Neural cell (in vitro differentiated cells): ENCODE results near the gene UTP20. TPM values are rescaled to one million over a fixed set of nuclear protein-coding genes. Genes with fewer than 3 reads are reported as not detected.

Experiments
- H2AFZ ChIP-seq: fragments of 200-600, 300-800 bp; sonication (generic), shearing (Covaris generic); 2 replicates; pipeline ENCODE4 v1.6.0; 2014; ENCODE audit warnings: low read depth, mild to moderate bottlenecking, antibody characterized with exemption, low read length, moderate library complexity
- H3F3A ChIP-seq: fragments of 200-600 bp; shearing (Covaris generic); 2 replicates; pipeline ENCODE4 v1.6.1; 2016; ENCODE audit warnings: mild to moderate bottlenecking, moderate library complexity, mixed read lengths, antibody characterized with exemption, low read length; ENCODE audit not compliant: insufficient read depth, poor library complexity, severe bottlenecking
- H3K27ac ChIP-seq: fragments of 200-600, 300-800 bp; sonication (generic), shearing (Covaris generic); 2 replicates; pipeline ENCODE4 v1.5.1; 2014; ENCODE audit warnings: mild to moderate bottlenecking, low read length, moderate library complexity
- H3K27me3 ChIP-seq: fragments of 300-800, 200-600 bp; sonication (generic), shearing (Covaris generic); 2 replicates; pipeline ENCODE4 v1.6.0; 2014; ENCODE audit warnings: mild to moderate bottlenecking, low read depth, low read length, moderate library complexity; ENCODE audit not compliant: insufficient read depth
- H3K36me3 ChIP-seq: fragments of 300-800, 200-600 bp; sonication (generic), shearing (Covaris generic); 2 replicates; pipeline ENCODE4 v1.5.1; 2014; ENCODE audit warnings: mild to moderate bottlenecking, antibody characterized with exemption, low read length, moderate library complexity; ENCODE audit not compliant: insufficient read depth
- H3K4me2 ChIP-seq: fragments of 300-800, 200-600 bp; sonication (generic), shearing (Covaris generic); 2 replicates; pipeline ENCODE4 v1.6.0; 2014; ENCODE audit warnings: mild to moderate bottlenecking, low read length
- H3K4me3 ChIP-seq: fragments of 300-800, 200-600 bp; sonication (generic), shearing (Covaris generic); 2 replicates; pipeline ENCODE4 v1.5.1; 2014; ENCODE audit warnings: mild to moderate bottlenecking, low read length, moderate library complexity
- H3K79me2 ChIP-seq: fragments of 200-600 bp; shearing (Covaris generic); replicated peaks from 2 replicates; pipeline ENCODE4 v1.6.0; 2014; ENCODE audit warnings: mild to moderate bottlenecking, low read length, moderate library complexity; ENCODE audit not compliant: insufficient read depth
- H3K9ac ChIP-seq: fragments of 300-800, 200-600 bp; sonication (generic), shearing (Covaris generic); 2 replicates; pipeline ENCODE4 v1.6.1; 2016; ENCODE audit warnings: mild to moderate bottlenecking, low read length, mixed read lengths
- H3K9me2 ChIP-seq: fragments of 200-600 bp; shearing (Covaris generic); 2 replicates; pipeline ENCODE4 v1.6.1; 2016; ENCODE audit warnings: mild to moderate bottlenecking, low read length, mixed read lengths; ENCODE audit not compliant: insufficient read depth
- H3K9me3 ChIP-seq: fragments of 200-600, 300-800 bp; sonication (generic), shearing (Covaris generic); 2 replicates; pipeline ENCODE4 v1.6.1; 2016; ENCODE audit warnings: mild to moderate bottlenecking, mixed run types, low read length, moderate library complexity, mixed read lengths
- H4K20me1 ChIP-seq: fragments of 200-600 bp; shearing (Covaris generic); 2 replicates; pipeline ENCODE4 v1.6.1; 2016; ENCODE audit warnings: mild to moderate bottlenecking, mixed run types; ENCODE audit not compliant: insufficient read depth
- EP300 ChIP-seq: fragments of 450-650 bp; conservative IDR thresholded peaks from 2 replicates; pipeline ENCODE4 v1.6.1; 2014; ENCODE audit warnings: antibody characterized with exemption, mild to moderate bottlenecking, moderate library complexity; ENCODE audit not compliant: poor library complexity, severe bottlenecking
- EZH2 ChIP-seq: fragments of 200-600, 300-800 bp; shearing (Covaris generic), sonication (generic); IDR thresholded peaks from 2 replicates; pipeline ENCODE4 v1.6.1; 2014; ENCODE audit warnings: antibody characterized with exemption, low read length, borderline replicate concordance, mild to moderate bottlenecking; ENCODE audit not compliant: insufficient read depth, poor library complexity, severe bottlenecking
- MXI1 ChIP-seq: fragments of 450-650 bp; conservative IDR thresholded peaks from 2 replicates; pipeline ENCODE4 v1.6.1; 2014; ENCODE audit warnings: antibody characterized with exemption, mild to moderate bottlenecking; ENCODE audit not compliant: poor library complexity, severe bottlenecking
- POLR2AphosphoS5 ChIP-seq: IDR thresholded peaks from 2 replicates; pipeline ENCODE4 v1.6.1; 2012
- RAD21 ChIP-seq: fragments of 450-650 bp; conservative IDR thresholded peaks from 2 replicates; pipeline ENCODE4 v1.6.1; 2014; ENCODE audit warnings: antibody characterized with exemption, mild to moderate bottlenecking, moderate library complexity
- SMC3 ChIP-seq: fragments of 450-650 bp; conservative IDR thresholded peaks from 2 replicates; pipeline ENCODE4 v1.6.1; 2014; ENCODE audit warnings: antibody characterized with exemption, mild to moderate bottlenecking, moderate library complexity; ENCODE audit not compliant: poor library complexity
- TAF1 ChIP-seq: IDR thresholded peaks from 2 replicates; pipeline ENCODE4 v1.6.1; 2012; ENCODE audit warnings: low read depth
- polyA plus RNA-seq: library from polyadenylated mRNA; depleted of rRNA; stranded (reverse); fragments of >200 nt; gene quantifications from 2 replicates; pipeline ENCODE4 v1.2.3, GENCODE V29; 2014
- TF ChIP-seq, protein P1 (sequence below): IDR thresholded peaks from 2 replicates; pipeline ENCODE4 v1.6.1; 2012; ENCODE audit warnings: borderline replicate concordance
- TF ChIP-seq, protein P2 (sequence below): fragments of 450-650 bp; IDR thresholded peaks from 2 replicates; pipeline ENCODE4 v1.5.1; 2014; ENCODE audit warnings: antibody characterized with exemption, mild to moderate bottlenecking, moderate library complexity; ENCODE audit not compliant: poor library complexity, severe bottlenecking

UTP20 gene
- polyA plus RNA-seq, 1 donor from 2014 or later, result 2.6 TPM

DNA sequence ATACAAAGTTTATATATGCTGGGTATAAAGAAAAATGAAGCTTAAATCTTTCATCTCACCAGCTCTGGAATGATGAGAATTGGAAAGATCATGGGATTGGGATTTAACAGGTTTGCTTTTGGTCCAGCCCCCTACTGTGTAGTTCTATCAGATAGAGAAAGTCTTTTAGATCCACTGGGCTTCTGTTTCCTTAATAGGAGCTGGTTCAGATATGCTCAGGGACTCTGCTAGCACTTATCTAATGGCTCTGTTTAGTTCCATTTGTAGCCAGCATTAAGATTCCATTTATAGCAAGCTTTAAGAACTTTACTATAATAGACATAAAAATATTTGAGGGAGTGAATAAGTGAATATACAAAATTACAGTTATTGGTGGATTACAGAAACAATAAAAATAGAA, 42.6 kb downstream of the UTP20 start:
- Histone ChIP-seq H2AFZ (no peak overlapping the region), H3K4me2 (no peak overlapping the region), H3K79me2 (no peaks in the 10 kb centered on the region), H3K4me3 (no peak overlapping the region), H3K9ac (no peak overlapping the region), H3K27me3 (no peaks in the 10 kb centered on the region), H3K36me3 (no peaks in the 10 kb centered on the region), H4K20me1 (no peaks in the 10 kb centered on the region), H3F3A (no peaks in the 10 kb centered on the region), H3K9me3 (no peaks in the 10 kb centered on the region), H3K27ac (no peak overlapping the region), H3K9me2 (no peaks in the 10 kb centered on the region)
- TF ChIP-seq, protein P1, sequence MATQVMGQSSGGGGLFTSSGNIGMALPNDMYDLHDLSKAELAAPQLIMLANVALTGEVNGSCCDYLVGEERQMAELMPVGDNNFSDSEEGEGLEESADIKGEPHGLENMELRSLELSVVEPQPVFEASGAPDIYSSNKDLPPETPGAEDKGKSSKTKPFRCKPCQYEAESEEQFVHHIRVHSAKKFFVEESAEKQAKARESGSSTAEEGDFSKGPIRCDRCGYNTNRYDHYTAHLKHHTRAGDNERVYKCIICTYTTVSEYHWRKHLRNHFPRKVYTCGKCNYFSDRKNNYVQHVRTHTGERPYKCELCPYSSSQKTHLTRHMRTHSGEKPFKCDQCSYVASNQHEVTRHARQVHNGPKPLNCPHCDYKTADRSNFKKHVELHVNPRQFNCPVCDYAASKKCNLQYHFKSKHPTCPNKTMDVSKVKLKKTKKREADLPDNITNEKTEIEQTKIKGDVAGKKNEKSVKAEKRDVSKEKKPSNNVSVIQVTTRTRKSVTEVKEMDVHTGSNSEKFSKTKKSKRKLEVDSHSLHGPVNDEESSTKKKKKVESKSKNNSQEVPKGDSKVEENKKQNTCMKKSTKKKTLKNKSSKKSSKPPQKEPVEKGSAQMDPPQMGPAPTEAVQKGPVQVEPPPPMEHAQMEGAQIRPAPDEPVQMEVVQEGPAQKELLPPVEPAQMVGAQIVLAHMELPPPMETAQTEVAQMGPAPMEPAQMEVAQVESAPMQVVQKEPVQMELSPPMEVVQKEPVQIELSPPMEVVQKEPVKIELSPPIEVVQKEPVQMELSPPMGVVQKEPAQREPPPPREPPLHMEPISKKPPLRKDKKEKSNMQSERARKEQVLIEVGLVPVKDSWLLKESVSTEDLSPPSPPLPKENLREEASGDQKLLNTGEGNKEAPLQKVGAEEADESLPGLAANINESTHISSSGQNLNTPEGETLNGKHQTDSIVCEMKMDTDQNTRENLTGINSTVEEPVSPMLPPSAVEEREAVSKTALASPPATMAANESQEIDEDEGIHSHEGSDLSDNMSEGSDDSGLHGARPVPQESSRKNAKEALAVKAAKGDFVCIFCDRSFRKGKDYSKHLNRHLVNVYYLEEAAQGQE, result no peak
- TF ChIP-seq EZH2, result no peak
- no peak for TF ChIP-seq SMC3
- no peak for TF ChIP-seq MXI1
- TF ChIP-seq RAD21, result no peak
- TF ChIP-seq, protein P2, sequence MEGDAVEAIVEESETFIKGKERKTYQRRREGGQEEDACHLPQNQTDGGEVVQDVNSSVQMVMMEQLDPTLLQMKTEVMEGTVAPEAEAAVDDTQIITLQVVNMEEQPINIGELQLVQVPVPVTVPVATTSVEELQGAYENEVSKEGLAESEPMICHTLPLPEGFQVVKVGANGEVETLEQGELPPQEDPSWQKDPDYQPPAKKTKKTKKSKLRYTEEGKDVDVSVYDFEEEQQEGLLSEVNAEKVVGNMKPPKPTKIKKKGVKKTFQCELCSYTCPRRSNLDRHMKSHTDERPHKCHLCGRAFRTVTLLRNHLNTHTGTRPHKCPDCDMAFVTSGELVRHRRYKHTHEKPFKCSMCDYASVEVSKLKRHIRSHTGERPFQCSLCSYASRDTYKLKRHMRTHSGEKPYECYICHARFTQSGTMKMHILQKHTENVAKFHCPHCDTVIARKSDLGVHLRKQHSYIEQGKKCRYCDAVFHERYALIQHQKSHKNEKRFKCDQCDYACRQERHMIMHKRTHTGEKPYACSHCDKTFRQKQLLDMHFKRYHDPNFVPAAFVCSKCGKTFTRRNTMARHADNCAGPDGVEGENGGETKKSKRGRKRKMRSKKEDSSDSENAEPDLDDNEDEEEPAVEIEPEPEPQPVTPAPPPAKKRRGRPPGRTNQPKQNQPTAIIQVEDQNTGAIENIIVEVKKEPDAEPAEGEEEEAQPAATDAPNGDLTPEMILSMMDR, result no peak
- TF ChIP-seq TAF1, result no peak
- TF ChIP-seq EP300, result no peak
- TF ChIP-seq POLR2AphosphoS5, result no peak

DNA sequence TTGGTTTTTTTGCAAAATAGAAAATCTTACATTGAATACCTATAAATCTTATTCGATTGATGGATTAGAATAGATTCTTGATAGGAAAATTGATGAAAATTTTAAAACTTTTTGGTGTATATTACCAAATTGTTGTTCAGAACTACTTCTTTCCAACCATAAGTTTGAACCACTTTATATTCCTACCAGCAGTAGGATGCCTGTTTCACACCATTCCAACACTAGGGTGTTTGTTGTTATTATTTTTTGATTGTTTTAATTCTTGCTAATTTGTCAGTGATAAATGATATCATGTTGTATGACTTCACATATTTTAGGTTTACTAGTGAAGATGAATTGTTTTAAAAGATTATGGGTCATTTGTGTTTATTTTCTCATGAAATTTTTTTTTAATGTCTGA, 43.4 kb downstream of the UTP20 start:
- TF ChIP-seq EP300 (no peak), SMC3 (no peak), RAD21 (no peak), MXI1 (no peak), TAF1 (no peak), POLR2AphosphoS5 (no peak), EZH2 (no peak)
- TF ChIP-seq, protein P2, result no peak
- TF ChIP-seq, protein P1, result no peak
- H3K36me3 ChIP-seq, result no peaks in the 10 kb centered on the region

More for the DNA sequence above, 43.4 kb downstream of the UTP20 start:
- Histone ChIP-seq H3K9ac (no peak overlapping the region), H3K4me2 (no peak overlapping the region), H3K9me2 (no peaks in the 10 kb centered on the region), H3K27me3 (no peaks in the 10 kb centered on the region), H3K9me3 (no peaks in the 10 kb centered on the region), H4K20me1 (no peaks in the 10 kb centered on the region), H3K27ac (no peak overlapping the region), H2AFZ (no peak overlapping the region), H3K4me3 (no peak overlapping the region), H3K79me2 (no peaks in the 10 kb centered on the region), H3F3A (no peaks in the 10 kb centered on the region)
